HepG2 (cell line): Measurements from ENCODE around the gene SPG7. TPM values are rescaled to one million over a fixed set of nuclear protein-coding genes. Genes with fewer than 3 reads are reported as not detected.

Experiments
- ATF7 ChIP-seq, 2 experiments: fragments of 450-650 bp in 1 of 2; sonication (generic) in 1 of 2; formaldehyde crosslinking in 1 of 2; IDR thresholded peaks; 2 replicates each; pipeline versions ENCODE4 v1.4.0 to v1.6.1; 2016 to 2020; ENCODE audit warnings: antibody characterized with exemption in 1 of 2, mild to moderate bottlenecking in 1 of 2, missing genetic modification reagents in 1 of 2
- BRD4 ChIP-seq: sonication (generic); formaldehyde crosslinking; IDR thresholded peaks from 2 replicates; pipeline ENCODE4 v1.4.0; 2020; ENCODE audit warnings: missing genetic modification reagents
- DNMT1 ChIP-seq: sonication (generic); formaldehyde crosslinking; IDR thresholded peaks from 2 replicates; pipeline ENCODE4 v1.5.1; 2020; ENCODE audit warnings: mild to moderate bottlenecking, missing genetic modification reagents
- ELF1 ChIP-seq: sonication (generic); formaldehyde crosslinking; IDR thresholded peaks from 2 replicates; pipeline ENCODE4 v1.4.0; 2020; ENCODE audit warnings: missing genetic modification reagents
- NFE2 ChIP-seq: sonication (generic); formaldehyde crosslinking; IDR thresholded peaks from 2 replicates; pipeline ENCODE4 v1.4.0; 2020; ENCODE audit warnings: missing genetic modification reagents
- RFXAP ChIP-seq: sonication (generic); formaldehyde crosslinking; IDR thresholded peaks from 2 replicates; pipeline ENCODE4 v1.4.0; 2020; ENCODE audit warnings: missing genetic modification reagents, borderline replicate concordance
- SP2 ChIP-seq: sonication (generic); formaldehyde crosslinking; IDR thresholded peaks from 2 replicates; pipeline ENCODE4 v1.5.1; 2020; ENCODE audit warnings: mild to moderate bottlenecking, missing genetic modification reagents
- SSRP1 ChIP-seq: IDR thresholded peaks from 2 replicates; pipeline ENCODE4 v1.6.1; 2016; ENCODE audit warnings: control low read depth
- ZMYM3 ChIP-seq: sonication (generic); formaldehyde crosslinking; IDR thresholded peaks from 2 replicates; pipeline ENCODE4 v1.5.1; 2020; ENCODE audit warnings: mild to moderate bottlenecking, missing genetic modification reagents
- ZNF12 ChIP-seq: sonication (generic); formaldehyde crosslinking; IDR thresholded peaks from 2 replicates; pipeline ENCODE4 v1.5.0; 2020; ENCODE audit warnings: missing genetic modification reagents
- ZNF230 ChIP-seq: sonication (generic); formaldehyde crosslinking; IDR thresholded peaks from 2 replicates; pipeline ENCODE4 v1.4.0; 2020; ENCODE audit warnings: mild to moderate bottlenecking, missing genetic modification reagents
- ZNF235 ChIP-seq: sonication (generic); formaldehyde crosslinking; IDR thresholded peaks from 2 replicates; pipeline ENCODE4 v1.8.1; 2023; ENCODE audit warnings: mild to moderate bottlenecking, missing genetic modification reagents, borderline replicate concordance
- ZNF350 ChIP-seq: sonication (generic); formaldehyde crosslinking; IDR thresholded peaks from 2 replicates; pipeline ENCODE4 v1.4.0; 2020; ENCODE audit warnings: mild to moderate bottlenecking, low read depth, missing genetic modification reagents, borderline replicate concordance
- ZNF451 ChIP-seq: sonication (generic); formaldehyde crosslinking; IDR thresholded peaks from 2 replicates; pipeline ENCODE4 v1.5.0; 2020; ENCODE audit warnings: mild to moderate bottlenecking, missing genetic modification reagents
- ZNF570 ChIP-seq: sonication (generic); formaldehyde crosslinking; IDR thresholded peaks from 2 replicates; pipeline ENCODE4 v1.4.0; 2020; ENCODE audit warnings: mild to moderate bottlenecking, missing genetic modification reagents, borderline replicate concordance
- ZNF710 ChIP-seq: sonication (generic); formaldehyde crosslinking; IDR thresholded peaks from 2 replicates; pipeline ENCODE4 v1.5.0; 2020; ENCODE audit warnings: mild to moderate bottlenecking, missing genetic modification reagents, borderline replicate concordance
- ZNF724P ChIP-seq: sonication (generic); formaldehyde crosslinking; IDR thresholded peaks from 2 replicates; pipeline ENCODE4 v1.8.0; 2022; ENCODE audit warnings: missing genetic modification reagents, borderline replicate concordance
- ZNF746 ChIP-seq: sonication (generic); formaldehyde crosslinking; IDR thresholded peaks from 2 replicates; pipeline ENCODE4 v1.8.0; 2022; ENCODE audit warnings: mild to moderate bottlenecking, missing genetic modification reagents
- ZNF776 ChIP-seq: sonication (generic); formaldehyde crosslinking; IDR thresholded peaks from 2 replicates; pipeline ENCODE4 v1.4.0; 2020; ENCODE audit warnings: mild to moderate bottlenecking, missing genetic modification reagents
- ZNF879 ChIP-seq: sonication (generic); formaldehyde crosslinking; IDR thresholded peaks from 2 replicates; pipeline ENCODE4 v1.8.1; 2023; ENCODE audit warnings: missing genetic modification reagents
- polyA plus RNA-seq, 8 experiments: library from polyadenylated mRNA; depleted of rRNA in 3 of 8; stranded (reverse) in 7 of 8; unstranded in 1 of 8; fragments of >200 nt; fragmentation: Illumina TruSeq in 4 of 8; extraction: Trizol in 4 of 8; gene quantifications; 2 replicates each; pipeline versions ENCODE4 v1.2.1 to v1.2.3, GENCODE V29; 2011 to 2016; ENCODE audit warnings: low read depth in 4 of 8, missing spikeins in 1 of 8, mixed read lengths in 1 of 8; ENCODE audit not compliant: insufficient read depth in 1 of 8
- total RNA-seq, 5 experiments: library from RNA; depleted of rRNA; stranded (reverse); fragments of >200 nt; fragmentation: Illumina TruSeq; extraction: Trizol; gene quantifications; 2 replicates each; pipeline ENCODE4 v1.2.3, GENCODE V29; 2016; ENCODE audit warnings: low read depth in 1 of 5
- TF ChIP-seq, protein P1 (sequence below): sonication (generic); formaldehyde crosslinking; IDR thresholded peaks from 2 replicates; pipeline ENCODE4 v1.9.0; 2022; ENCODE audit warnings: missing genetic modification reagents, mild to moderate bottlenecking, borderline replicate concordance
- TF ChIP-seq, protein P2 (sequence below): sonication (generic); formaldehyde crosslinking; conservative IDR thresholded peaks from 2 replicates; pipeline ENCODE4 v1.4.0; 2020; ENCODE audit warnings: missing genetic modification reagents
- TF ChIP-seq, protein P3 (sequence below): IDR thresholded peaks from 2 replicates; pipeline ENCODE4 v1.6.1; 2016; ENCODE audit warnings: missing biosample characterization, missing genetic modification reagents, low read depth

The SPG7 gene
- total and polyA plus RNA-seq, 2 of the 13 experiments (the other 11 are each of a cell fraction or from before 2014, with no cell fraction given), result 66.0 to 136 TPM

DNA sequence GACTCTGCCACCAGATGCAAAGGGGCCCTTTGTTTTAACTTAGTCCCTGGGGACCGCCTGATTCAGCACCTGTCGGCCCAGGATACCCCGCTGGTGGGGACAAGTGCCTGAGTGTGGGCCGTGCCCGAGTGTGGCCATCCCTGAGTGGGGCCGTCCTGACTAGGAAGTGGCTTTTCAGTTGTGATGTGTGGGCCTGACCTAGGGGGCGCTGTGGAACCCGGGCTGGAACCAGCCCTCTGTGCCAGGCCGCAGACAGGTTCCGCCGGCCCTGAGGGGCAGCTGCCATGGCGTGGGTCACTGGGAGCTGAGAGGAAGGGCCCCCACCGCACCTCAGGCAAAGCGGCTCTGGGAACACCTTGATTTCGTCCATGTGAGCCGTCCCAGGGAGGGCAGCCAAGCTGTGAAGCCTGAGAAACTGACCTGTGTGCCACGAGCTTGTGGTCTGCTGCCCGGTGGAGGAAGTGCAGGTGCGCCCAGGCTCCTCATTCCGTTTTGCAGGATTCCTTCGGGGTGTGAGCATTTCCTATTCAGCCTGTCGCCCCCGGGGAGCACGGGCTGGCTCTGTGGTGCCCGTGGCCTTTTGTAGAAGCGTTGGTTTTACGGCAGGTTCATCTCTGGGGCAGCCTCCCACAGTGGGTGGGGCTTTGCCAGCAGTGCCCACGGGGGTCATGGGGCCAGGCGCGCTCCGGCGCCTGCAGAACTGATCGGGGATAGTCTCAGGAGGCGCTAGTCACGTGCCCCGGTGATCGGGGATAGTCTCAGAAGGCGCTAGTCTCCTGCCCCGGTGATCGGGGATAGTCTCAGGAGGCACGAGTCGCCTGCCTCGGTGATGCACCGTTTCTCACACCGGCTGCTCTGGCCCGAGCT lies 57.5 kb downstream of the SPG7 start (continued):
- TF ChIP-seq, protein P1, sequence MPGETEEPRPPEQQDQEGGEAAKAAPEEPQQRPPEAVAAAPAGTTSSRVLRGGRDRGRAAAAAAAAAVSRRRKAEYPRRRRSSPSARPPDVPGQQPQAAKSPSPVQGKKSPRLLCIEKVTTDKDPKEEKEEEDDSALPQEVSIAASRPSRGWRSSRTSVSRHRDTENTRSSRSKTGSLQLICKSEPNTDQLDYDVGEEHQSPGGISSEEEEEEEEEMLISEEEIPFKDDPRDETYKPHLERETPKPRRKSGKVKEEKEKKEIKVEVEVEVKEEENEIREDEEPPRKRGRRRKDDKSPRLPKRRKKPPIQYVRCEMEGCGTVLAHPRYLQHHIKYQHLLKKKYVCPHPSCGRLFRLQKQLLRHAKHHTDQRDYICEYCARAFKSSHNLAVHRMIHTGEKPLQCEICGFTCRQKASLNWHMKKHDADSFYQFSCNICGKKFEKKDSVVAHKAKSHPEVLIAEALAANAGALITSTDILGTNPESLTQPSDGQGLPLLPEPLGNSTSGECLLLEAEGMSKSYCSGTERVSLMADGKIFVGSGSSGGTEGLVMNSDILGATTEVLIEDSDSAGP (CRISPR knock-in tag), result peak; percentile 70; the same call in 1 of the 2 replicates
- TF ChIP-seq ZMYM3 (CRISPR knock-in tag), result peak; percentile 72
- TF ChIP-seq ZNF451 (CRISPR knock-in tag), result no peak
- peak; percentile 32; the same call in 1 of the 2 replicates for TF ChIP-seq RFXAP (CRISPR knock-in tag)
- peak; percentile 63 for TF ChIP-seq ZNF746 (CRISPR knock-in tag)
- TF ChIP-seq ZNF12 (CRISPR knock-in tag), result no peak
- no peak for TF ChIP-seq ZNF710 (CRISPR knock-in tag)
- TF ChIP-seq NFE2 (CRISPR knock-in tag), result no peak
- TF ChIP-seq ELF1 (CRISPR knock-in tag), result peak; percentile 72
- no peak for TF ChIP-seq ZNF235
- peak; percentile 76 for TF ChIP-seq ZNF350
- TF ChIP-seq ZNF230 (CRISPR knock-in tag), result 0 out of 2 replicates have a peak, but pooled peaks have one; percentile 23
- TF ChIP-seq, protein P2, sequence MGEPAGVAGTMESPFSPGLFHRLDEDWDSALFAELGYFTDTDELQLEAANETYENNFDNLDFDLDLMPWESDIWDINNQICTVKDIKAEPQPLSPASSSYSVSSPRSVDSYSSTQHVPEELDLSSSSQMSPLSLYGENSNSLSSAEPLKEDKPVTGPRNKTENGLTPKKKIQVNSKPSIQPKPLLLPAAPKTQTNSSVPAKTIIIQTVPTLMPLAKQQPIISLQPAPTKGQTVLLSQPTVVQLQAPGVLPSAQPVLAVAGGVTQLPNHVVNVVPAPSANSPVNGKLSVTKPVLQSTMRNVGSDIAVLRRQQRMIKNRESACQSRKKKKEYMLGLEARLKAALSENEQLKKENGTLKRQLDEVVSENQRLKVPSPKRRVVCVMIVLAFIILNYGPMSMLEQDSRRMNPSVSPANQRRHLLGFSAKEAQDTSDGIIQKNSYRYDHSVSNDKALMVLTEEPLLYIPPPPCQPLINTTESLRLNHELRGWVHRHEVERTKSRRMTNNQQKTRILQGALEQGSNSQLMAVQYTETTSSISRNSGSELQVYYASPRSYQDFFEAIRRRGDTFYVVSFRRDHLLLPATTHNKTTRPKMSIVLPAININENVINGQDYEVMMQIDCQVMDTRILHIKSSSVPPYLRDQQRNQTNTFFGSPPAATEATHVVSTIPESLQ, result 0 out of 2 replicates have a peak, but pooled peaks have one; percentile 10
- 0 out of 2 replicates have a peak, but pooled peaks have one; percentile 28 for TF ChIP-seq DNMT1 (CRISPR knock-in tag)
- TF ChIP-seq, protein P3, sequence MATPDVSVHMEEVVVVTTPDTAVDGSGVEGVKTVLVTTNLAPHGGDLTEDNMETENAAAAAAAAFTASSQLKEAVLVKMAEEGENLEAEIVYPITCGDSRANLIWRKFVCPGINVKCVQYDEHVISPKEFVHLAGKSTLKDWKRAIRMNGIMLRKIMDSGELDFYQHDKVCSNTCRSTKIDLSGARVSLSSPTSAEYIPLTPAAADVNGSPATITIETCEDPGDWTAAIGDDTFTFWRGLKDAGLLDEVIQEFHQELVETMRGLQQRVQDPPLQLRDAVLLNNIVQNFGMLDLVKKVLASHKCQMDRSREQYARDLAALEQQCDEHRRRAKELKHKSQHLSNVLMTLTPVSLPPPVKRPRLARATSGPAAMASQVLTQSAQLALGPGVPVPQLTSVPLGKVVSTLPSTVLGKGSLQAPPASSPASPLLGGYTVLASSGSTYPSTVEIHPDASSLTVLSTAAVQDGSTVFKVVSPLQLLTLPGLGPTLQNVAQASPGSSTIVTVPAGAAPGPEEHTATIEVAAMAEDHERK, result no peak
- no peak for TF ChIP-seq ATF7 (IDR thresholded peaks at IDR 0.05)
- TF ChIP-seq ATF7 (CRISPR knock-in tag; IDR thresholded peaks at IDR 0.05), result no peak
- peak; percentile 93 for TF ChIP-seq SSRP1 (CRISPR knock-in tag)
- peak; percentile 42; the same call in 1 of the 2 replicates for TF ChIP-seq SP2 (CRISPR knock-in tag)
- no peak for TF ChIP-seq ZNF879 (CRISPR knock-in tag)
- TF ChIP-seq ZNF776 (CRISPR knock-in tag), result no peak
- TF ChIP-seq ZNF724P (CRISPR knock-in tag), result no peak
- no peak; the same call in 1 of the 2 replicates for TF ChIP-seq ZNF570 (CRISPR knock-in tag)
- peak; percentile 77; the same call in 1 of the 2 replicates for TF ChIP-seq BRD4 (CRISPR knock-in tag)
